ENCODE measurements around the gene RAB37. TPM values are rescaled to one million over a fixed set of nuclear protein-coding genes. Genes with fewer than 3 reads are reported as not detected.

The RAB37 gene
- polyA plus RNA-seq, 1 of the 3 experiments (the other 2 are of a cell fraction): 0.25 TPM

- Histone ChIP-seq H3K79me2 (ENCODE audit: insufficient read depth) (no peaks in the 10 kb centered on the region), H3K9me3 (no peaks in the 10 kb centered on the region), H3K36me3 (replicated peaks in 1 of 2; ENCODE audit: control insufficient read depth in 1 of 2, insufficient read depth in 2 of 2, low read length in 1 of 2) (no peaks in the 10 kb centered on the region), H4K20me1 (ENCODE audit: insufficient read depth) (no peaks in the 10 kb centered on the region), H3F3A (replicated peaks; ENCODE audit: insufficient read depth) (no peaks in the 10 kb centered on the region), H3K4me1 (ENCODE audit: control insufficient read depth in 1 of 2, insufficient read depth in 2 of 2, low read depth in 1 of 2, low read length in 1 of 2) (no peaks in the 10 kb centered on the region), H3K4me2 (no peak overlapping the region), H3K27ac (ENCODE audit: low read depth in 2 of 2, low read length in 1 of 2) (no peak overlapping the region), H3K9me2 (no peaks in the 10 kb centered on the region), H3K9ac (no peak overlapping the region), H3K4me3 (ENCODE audit: low read depth in 2 of 2, low read length in 1 of 2) (no peak overlapping the region), H2AFZ (ENCODE audit: low read depth) (no peak overlapping the region), H3K27me3 (ENCODE audit: insufficient read depth) (no peaks in the 10 kb centered on the region)
- TF ChIP-seq NRF1 (IDR thresholded peaks at IDR 0.05; ENCODE audit: low read depth, low read length): no peak
- DNase-seq: no peak
- CTCF ChIA-PET: interaction anchor here (0.5 to 4.0 kb wide), 6 partner anchors 13 to 125 kb away, joined by 3 to 24 read pairs (median 5); partner anchors contain the start of gene RAB37
- 35% methylated on average over 8 of the region's 8 CpGs for WGBS (ENCODE audit: low lambda C conversion rate)
- POLR2A ChIA-PET: no interaction called here
Observed at GRCh38 chr17:74691151-74691550, 45.9 kb upstream of the RAB37 start.

- WGBS (ENCODE audit: low lambda C conversion rate): 27% methylated on average over 4 of the region's 4 CpGs
- no peak overlapping the region for H3K4me3 ChIP-seq (ENCODE audit: low read depth in 2 of 2, low read length in 1 of 2)
- H3K27ac ChIP-seq (ENCODE audit: low read depth in 2 of 2, low read length in 1 of 2): no peak overlapping the region
- no peaks in the 10 kb centered on the region for H3K27me3 ChIP-seq (ENCODE audit: insufficient read depth)
- H3K4me2 ChIP-seq: no peak overlapping the region
- POLR2A ChIA-PET: no interaction called here
- TF ChIP-seq FOSL2 (IDR thresholded peaks at IDR 0.05; ENCODE audit: borderline replicate concordance, low read depth): no peak
- TF ChIP-seq IRF3 (IDR thresholded peaks at IDR 0.05; ENCODE audit: low read depth, low read length): no peak
- no peaks in the 10 kb centered on the region for H3K9me3 ChIP-seq
- H3K9me2 ChIP-seq: no peaks in the 10 kb centered on the region
- H3K36me3 ChIP-seq (replicated peaks in 1 of 2; ENCODE audit: control insufficient read depth in 1 of 2, insufficient read depth in 2 of 2, low read length in 1 of 2): no peaks in the 10 kb centered on the region
- H3K79me2 ChIP-seq (ENCODE audit: insufficient read depth): no peaks in the 10 kb centered on the region
- no peak overlapping the region for H2AFZ ChIP-seq (ENCODE audit: low read depth)
- CTCF ChIA-PET: no interaction called here
- H3K4me1 ChIP-seq (ENCODE audit: control insufficient read depth in 1 of 2, insufficient read depth in 2 of 2, low read depth in 1 of 2, low read length in 1 of 2): no peaks in the 10 kb centered on the region
- H4K20me1 ChIP-seq (ENCODE audit: insufficient read depth): no peaks in the 10 kb centered on the region
- H3F3A ChIP-seq (replicated peaks; ENCODE audit: insufficient read depth): no peaks in the 10 kb centered on the region
- no peak for DNase-seq
- no peak overlapping the region for H3K9ac ChIP-seq
Observed at GRCh38 chr17:74694081-74694480, 43.0 kb upstream of the RAB37 start.

DNA sequence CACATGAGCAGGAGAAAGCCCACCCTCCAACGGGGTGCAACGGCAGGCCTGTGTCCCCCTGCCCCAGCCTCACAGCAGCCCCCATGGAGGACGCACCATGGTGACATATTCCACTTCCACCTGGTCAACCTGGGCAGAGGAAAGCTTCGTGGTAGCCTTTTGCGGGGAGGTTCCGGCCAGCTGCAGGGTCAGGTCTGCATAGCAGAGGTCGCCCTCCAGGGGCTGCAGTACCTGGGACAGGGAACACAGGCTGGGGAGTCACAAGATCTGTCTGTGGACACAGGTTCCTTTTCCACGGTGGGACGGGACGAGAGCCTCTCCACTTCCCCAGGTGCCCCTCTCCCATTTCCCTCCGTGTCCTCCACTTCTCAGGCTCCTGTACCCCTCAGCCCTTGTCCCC is 41.4 kb upstream of the RAB37 start:
- WGBS (ENCODE audit: low lambda C conversion rate): 25% methylated on average over 11 of the region's 11 CpGs
- Histone ChIP-seq H4K20me1 (ENCODE audit: insufficient read depth) (no peaks in the 10 kb centered on the region), H3K79me2 (ENCODE audit: insufficient read depth) (no peaks in the 10 kb centered on the region), H3K4me3 (ENCODE audit: low read depth in 2 of 2, low read length in 1 of 2) (no peak overlapping the region), H3K36me3 (replicated peaks in 1 of 2; ENCODE audit: control insufficient read depth in 1 of 2, insufficient read depth in 2 of 2, low read length in 1 of 2) (no peaks in the 10 kb centered on the region), H3F3A (replicated peaks; ENCODE audit: insufficient read depth) (no peaks in the 10 kb centered on the region), H2AFZ (ENCODE audit: low read depth) (no peak overlapping the region), H3K4me1 (ENCODE audit: control insufficient read depth in 1 of 2, insufficient read depth in 2 of 2, low read depth in 1 of 2, low read length in 1 of 2) (no peaks in the 10 kb centered on the region), H3K9me2 (no peaks in the 10 kb centered on the region), H3K4me2 (no peak overlapping the region), H3K27me3 (ENCODE audit: insufficient read depth) (no peaks in the 10 kb centered on the region), H3K9me3 (no peaks in the 10 kb centered on the region), H3K9ac (no peak overlapping the region), H3K27ac (ENCODE audit: low read depth in 2 of 2, low read length in 1 of 2) (no peak overlapping the region)
- no peak for TF ChIP-seq EZH2phosphoT487 (IDR thresholded peaks at IDR 0.05; ENCODE audit: borderline replicate concordance, low read depth)
- no peak for TF ChIP-seq GABPA (IDR thresholded peaks at IDR 0.05; ENCODE audit: low read depth)
- POLR2A ChIA-PET: no interaction called here
- DNase-seq: no peak
- CTCF ChIA-PET: interaction anchor here (3.3 kb wide), 1 partner anchor 49 kb away, joined by 12 read pairs; no protein-coding TSS in a partner anchor

All from SK-N-SH (cell line).